Measurements from ENCODE around the gene MAMDC2.

- TF ChIP-seq RFX5 (IDR thresholded peaks at IDR 0.05; ENCODE audit: low read depth, low read length) (no peak), POLR2A (IDR thresholded peaks at IDR 0.05; ENCODE audit: low read depth, low read length) (no peak), RCOR1 (IDR thresholded peaks at IDR 0.05; ENCODE audit: insufficient replicate concordance, low read length) (no peak)
Observed at GRCh38 chr9:70145981-70146380, 102.3 kb downstream of the MAMDC2 start.

Measured in IMR-90 (cell line).